Cerebellar cortex (tissue), 1 donor: ENCODE measurements around the gene TMEM135.

Experiments
- DNase-seq: peaks from one replicate; pipeline ENCODE4 v3.0.0-alpha.2; 2015; ENCODE audit warnings: low spot score

TMEM135 gene

DNA sequence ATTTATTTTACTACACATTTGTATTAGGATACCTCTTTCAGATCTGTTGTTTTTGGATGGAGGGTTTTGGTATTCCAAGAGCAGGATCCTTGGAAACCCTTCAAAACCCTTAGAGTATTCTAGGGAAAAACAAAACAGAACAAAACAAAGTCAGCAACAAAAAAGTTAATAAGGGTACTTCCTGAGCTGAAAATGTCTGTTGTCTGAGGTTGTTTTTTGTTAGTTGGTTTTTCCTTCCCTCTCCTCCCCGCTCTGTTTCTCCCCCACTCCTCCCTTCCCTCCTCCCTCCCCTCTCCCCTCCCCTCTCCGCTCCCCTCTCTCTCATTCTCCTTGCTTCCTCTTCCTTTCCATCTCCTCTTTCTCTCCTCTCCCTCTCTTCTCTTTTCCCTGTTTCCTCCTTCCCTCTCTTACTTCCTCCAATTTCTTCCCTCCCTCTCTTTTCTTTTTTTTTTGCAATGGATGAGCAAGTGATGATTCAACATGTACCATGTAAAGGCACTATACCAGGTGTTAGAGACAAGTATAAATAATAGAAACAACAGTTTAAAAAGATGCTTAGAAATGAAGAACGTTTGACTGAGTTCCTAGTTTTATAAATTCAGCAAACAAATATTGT is 160.6 kb downstream of the TMEM135 start:
- DNase-seq, result no peak

DNA sequence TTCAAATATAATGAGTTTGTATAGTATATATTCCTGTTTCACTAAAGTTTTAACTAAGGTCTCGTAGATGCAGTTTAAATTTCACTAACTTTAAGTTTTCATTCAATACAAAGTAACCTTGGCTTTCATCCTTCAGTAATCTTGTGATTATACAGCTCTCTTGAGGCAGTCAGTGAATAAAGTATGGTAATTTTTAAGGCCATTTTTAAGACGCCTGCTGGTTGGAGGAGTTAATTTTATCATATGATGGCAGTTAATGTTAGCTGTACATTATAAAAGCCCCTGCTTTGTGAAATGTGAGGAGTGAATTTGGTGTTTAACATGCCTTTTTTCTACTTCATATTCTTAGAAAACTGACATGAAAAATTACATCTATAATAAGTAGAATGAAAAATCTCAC is 163.6 kb downstream of the TMEM135 start:
- DNase-seq, result no peak

DNA sequence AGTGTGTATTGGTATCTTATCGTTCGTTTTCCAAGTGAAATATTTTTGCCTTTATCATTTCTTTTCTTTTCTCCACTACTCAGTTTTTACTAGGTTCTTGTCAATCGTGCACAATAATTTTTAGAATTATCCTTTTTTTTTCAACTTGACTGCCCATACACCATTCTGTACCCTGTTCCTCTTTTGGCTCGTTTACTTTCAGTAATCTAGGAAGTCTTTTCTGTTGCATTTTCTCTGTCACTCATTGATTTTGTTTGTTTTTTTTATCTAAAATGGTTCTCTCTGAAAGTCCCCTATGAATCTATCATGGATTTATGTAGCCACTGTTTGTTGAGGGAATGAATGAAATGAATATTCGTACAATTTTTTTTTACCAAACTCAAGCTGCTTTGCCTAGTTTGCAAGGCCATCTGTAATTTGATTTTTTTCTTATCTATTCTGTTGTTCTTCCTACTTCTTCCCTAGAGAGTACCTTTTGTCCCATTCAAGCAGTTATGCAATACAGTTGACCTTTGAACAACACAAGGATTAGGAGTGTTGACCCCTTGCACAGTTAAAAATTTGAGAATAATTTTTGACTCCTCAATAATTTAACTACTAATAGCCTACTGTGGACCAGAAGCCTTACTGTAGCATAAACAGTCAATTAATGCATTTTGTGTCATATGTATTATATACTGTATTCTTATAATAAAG is 166.3 kb downstream of the TMEM135 start:
- DNase-seq, result no peak

DNA sequence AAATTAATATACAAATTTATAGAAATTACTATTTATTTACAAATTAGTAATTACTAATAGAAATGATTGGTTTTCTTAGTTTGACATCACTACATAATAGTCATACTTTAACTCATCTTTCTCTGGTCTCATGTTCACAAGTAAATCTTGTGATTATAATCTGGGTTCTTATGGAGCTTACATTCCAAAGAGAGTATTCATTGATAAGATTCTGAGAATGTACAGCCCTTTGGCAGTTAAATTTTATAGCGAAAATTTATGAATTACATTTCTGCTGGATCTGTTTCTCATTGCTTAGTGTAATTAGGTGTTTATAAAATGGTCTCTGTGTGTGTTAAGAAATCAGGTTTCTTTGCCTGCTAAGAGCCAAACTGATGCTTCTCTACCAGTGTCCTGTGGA is 175.2 kb downstream of the TMEM135 start:
- no peak for DNase-seq

DNA sequence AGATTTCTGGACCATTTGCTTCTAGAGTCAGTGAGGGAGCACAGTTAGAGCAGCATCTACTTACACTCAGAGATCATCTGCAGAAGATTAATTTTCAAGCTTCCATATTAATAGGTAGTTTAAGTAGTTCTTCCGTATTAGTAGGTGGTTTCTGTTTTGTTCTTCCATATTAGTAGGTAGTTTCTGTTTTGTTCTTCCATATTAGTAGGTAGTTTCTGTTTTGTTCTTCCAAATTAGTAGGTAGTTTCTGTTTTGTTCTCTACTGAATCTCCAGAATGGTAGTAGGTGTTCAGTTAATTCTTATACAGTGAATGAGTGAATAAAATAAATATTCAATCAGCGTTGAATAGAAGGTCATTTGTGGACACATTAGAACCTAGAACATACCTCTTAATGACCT is 175.7 kb downstream of the TMEM135 start:
- no peak for DNase-seq

DNA sequence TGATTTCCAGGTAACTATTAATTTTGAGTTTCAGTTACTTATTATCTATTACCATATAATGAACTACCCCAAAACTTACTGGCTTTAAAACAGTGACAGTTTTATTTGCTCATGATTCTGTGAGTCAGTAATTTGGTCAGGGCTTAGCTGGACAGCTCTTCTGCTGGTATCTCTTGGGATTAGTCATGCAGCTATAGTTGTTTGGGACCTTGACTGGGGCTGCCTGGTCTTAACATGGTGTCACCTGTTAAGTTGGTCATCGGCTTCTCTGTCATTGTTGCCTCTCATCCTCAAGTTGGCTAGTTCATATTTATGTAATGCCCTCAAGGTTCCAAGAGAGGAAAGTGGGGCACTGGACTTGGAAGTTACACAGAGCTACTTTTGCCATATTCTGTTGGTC is 177.5 kb downstream of the TMEM135 start:
- no peak for DNase-seq

DNA sequence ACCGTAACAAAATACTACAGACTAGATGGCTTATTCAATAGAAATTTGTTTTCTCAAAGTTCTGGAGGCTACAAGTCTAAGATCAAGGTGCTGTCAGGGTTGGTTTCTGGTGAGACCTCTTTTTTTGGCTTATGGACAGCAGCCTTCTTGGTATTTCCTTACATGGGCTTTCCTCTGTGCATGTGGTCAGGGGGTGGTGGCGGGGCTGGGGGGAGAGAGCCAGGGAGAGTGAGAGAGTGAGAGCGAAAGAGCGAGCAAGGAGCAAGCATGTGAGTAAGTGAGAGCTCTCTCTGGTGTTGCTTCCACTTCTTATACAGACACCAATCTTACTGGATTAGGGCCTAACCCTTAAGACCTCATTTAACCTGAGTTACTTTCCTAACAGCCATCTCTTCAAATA is 181.5 kb downstream of the TMEM135 start:
- no peak for DNase-seq

DNA sequence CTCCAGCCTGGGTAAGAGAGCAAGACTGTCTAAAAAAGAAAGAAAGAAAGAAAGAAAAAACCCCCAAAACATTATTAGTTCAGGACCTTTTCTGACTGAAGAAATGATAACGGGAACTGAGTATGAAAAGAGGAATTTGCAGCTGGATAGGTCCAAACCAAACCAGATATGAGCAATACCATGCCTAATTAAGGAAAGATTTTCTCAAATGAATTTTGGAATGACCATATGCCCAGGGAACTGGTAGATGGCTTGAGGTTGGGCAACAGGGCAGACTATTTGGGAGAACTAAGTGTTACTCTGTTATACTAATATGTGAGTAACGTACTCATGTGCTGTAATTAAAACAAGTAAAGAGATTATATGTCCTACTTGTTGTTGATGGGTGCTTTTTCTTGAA is 186.1 kb downstream of the TMEM135 start:
- no peak for DNase-seq

DNA sequence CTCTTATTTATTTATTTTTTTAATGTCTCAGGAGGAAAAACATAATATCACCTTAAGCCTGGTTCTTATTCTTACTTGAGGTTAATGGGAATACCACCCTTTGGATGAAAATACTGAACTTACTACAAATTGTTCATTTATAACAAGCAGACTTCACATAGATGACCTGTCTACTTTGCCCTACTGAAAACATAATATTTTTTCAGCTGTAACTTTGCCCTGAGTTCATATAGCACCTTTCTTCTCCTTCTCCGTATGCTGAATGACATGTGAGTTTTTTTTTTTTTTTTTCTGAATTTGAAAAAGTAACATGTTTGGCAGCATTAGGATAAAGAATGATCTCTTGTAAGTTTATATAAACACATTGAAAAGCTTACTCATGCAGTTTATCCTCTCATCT is 186.8 kb downstream of the TMEM135 start:
- no peak for DNase-seq

DNA sequence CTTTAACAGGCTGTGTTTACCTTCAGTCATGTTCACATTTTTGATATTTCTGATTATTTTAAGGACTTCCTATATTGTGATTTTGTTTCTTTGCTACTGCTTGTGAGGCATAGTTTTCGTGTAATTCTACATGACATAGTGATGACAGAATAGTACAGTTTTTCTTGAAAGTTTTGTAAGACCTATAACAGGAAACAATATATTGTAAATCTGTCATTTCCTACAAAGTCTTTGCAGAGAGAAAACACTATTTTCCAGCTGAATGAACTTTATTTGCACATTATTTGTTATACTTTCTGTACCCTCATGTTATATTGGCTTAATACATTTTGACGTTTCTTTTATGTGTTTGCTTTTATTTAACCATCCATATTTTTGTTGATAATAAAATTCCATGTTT is 191.1 kb downstream of the TMEM135 start:
- DNase-seq, result no peak

DNA sequence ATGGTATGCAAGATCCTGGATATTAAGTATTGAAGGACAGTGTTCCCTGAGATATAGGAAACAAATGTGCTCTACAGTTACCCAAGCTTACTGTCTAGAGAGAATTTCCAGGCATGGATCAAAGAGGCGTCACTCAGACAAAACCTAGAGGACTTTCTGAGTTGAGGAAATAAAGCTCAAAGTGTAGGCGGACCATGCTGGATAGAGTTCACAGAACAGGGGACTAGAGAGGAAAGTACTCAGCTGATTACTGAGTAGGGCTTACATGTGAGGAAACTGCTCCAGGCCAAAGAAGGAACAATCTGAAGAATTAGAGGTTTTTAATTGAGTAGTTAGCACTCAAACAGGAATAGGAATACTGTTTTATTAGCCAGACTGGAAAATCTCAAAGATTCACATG is 193.3 kb downstream of the TMEM135 start:
- DNase-seq, result no peak

DNA sequence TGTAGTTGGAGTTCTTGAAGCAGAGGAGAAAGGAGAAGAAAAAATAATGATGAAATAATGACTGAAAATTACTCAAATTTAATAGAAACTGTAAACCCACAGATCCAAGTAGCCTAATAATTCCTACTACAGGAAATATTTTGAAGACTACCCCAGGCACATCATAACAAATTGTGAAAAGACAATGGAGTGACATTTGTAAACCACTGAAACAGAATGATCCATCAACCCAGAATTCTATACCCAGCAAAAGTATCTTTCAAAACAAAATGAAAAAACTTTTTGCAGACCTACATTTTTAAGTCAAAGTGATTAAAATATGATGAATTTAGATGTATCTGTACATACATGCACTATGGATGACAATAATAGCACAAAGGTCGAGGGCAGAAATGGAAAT is 194.6 kb downstream of the TMEM135 start:
- DNase-seq, result no peak

DNA sequence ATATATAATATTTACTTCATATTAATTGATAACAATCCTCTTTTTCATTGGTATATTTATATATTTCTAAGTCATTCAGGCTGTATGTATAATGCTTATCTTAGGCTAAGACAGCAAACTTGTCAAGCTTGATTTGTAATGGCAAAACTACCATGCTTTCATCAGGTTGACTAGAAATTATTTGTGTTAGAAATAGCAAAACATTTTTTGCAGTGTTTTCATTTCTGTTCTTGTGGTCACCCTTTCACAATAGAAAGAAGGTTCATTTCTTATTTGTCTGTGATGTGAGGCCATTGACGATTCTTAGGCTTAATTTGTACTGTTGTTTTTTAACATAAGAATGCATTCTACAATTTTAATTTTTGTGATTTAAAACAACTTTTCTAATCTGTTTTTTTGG is 197.6 kb downstream of the TMEM135 start:
- no peak for DNase-seq

DNA sequence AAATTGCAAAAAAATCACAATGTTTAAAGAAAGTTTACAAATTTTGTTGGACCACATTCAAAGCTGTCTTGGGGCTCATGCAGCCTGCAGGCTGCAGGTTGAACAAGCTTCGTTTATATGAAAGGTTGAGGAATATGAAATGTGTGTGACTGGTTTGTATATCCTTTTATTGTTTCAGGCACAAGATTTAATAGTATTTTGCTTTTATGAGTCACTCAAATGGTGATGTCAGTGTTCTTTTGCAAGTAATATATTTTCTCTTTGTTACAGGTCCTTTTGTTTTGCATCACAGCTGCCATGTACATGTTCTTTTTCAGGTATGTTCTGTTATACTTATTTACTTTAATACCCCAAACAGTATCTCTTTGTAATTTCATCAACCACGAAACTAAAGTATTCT is 198.6 kb downstream of the TMEM135 start:
- DNase-seq, result no peak

DNA sequence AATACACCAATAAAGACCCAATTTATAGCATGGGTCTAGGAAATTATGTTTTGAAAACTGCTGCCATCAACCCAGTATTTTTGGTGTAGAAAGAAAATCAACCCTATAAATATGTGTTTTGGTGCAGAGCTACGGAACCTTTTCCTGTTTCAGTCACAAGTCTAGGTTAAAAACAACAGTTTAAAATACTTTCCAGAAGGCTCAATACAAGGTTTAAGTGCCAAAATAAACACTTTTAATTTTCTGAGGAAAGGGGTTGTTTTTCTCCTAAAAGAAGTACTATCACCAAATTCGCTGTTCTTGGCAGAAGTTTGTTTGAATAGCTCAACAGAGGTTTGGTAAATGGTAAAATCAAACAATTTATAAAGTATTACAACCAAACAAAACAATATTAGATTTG is 201.3 kb downstream of the TMEM135 start:
- no peak for DNase-seq

DNA sequence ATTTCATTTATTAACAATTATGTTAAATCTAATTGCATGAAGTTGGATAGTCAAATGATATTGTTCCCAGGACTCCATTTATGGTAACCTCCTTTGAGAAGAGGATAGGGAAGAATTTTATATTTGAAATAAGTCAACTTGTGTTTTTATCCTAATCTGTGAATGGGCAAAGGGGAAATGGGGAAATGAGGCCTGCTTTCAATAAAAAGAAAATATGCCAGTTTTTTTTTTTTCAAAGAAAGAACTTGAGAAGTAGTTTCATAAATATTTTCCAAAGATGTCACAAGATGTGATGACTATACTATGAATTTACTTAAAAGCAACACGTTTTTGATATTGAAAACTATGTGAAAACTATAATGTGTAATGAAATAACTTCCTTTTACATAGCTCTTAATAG is 201.8 kb downstream of the TMEM135 start:
- no peak for DNase-seq

DNA sequence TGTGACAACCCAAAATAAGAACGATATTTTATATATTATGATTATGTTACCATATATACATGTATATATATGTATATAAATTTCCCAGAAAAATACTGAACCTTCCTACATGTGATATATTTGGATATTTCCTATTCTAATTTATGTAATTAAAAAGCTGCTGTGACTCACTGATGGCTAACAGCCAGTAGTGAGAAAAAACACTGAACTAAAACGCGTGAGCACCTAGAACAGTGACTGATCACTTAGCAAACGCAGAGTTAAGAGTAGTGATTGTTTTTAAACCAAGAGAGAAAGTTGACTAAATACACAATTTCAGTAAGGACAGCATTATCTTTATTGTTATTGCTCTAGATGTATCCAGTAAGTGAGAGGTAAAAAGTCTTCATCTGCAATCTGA is 213.8 kb downstream of the TMEM135 start:
- no peak for DNase-seq

DNA sequence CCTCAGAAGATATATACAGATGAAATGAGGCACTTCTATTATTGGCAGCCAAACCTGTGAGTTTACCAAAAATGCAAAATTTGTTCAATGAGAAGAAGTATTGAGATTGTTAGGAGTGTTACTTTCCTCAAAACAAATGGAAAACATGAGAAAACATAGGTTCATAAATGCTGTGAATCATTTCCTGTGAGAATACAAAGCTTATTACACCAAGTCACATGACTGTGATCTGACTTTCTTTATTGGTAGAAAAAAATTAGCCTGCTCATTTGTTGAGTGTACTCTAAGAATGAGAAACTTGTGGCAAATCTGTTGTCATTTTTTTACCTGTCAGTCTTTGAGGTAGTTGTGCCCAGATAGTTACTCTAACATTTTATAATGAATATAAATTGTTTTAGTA is 215.1 kb downstream of the TMEM135 start:
- DNase-seq, result no peak

DNA sequence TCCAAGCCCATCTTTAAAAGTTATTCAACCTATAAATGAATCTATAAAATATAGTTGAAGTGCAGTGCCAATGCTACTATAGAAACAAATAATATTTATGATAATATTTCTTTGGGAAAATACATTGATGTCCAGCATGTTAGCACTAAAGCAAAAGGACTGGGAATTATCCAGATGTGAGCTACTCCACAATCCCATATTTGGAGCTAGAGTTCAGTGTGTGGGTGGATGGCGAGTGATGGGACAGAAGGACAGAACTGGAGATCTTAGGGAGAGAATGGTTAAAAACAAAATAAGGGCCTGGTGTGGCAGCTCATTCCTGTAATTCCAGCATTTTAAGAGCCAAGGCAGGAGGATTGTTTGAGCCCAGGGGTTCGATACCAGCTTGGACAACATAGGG is 216.8 kb downstream of the TMEM135 start:
- DNase-seq, result no peak

DNA sequence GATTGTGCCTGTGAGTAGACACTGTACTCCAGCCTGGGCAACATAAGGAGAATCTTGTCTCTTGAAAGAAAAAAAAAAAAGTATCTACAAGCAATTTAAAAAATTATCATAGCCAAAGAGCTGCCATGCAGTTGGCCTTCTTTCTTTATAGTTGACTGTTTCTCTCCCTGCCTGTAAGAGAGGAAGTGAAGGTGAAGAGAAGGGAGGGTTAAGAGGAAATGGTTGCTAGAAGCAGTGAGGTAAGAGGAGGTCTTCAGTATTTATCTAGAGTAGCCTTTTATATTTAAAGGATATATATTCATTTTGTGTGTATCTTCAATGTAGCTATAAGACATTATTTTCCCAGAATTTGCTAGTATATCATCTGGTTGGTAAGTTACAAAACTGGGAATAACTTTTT is 217.9 kb downstream of the TMEM135 start:
- no peak for DNase-seq

DNA sequence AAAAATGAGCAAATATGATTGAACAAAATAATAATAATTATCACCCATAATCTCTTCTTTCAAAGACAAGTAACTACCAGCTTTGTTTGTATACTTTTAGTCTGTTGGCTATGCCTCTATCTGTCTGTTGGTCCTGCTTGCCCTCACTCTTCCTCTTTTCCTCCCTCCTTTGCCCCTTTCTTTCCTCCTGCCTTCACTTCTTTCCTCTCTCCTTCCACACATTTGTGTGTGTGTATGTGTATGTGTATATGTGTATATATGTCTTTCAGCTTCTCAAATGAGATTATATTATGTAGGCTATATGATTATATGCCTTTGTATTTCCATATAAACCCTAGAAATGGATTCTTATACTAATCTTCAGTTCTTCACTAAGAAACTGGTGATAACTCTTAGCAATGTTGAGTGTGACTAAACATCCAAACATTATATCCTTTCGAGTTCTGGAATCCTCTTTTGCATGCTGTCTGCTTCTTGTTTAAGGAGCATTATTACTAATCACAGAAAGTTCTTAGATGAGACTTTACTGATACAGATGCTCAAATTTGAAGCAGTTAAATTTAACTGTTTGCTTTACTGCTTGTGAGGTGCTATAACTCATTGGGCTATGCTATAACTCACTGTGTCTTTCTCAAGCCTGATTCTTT is 219.1 kb downstream of the TMEM135 start:
- no peak for DNase-seq

DNA sequence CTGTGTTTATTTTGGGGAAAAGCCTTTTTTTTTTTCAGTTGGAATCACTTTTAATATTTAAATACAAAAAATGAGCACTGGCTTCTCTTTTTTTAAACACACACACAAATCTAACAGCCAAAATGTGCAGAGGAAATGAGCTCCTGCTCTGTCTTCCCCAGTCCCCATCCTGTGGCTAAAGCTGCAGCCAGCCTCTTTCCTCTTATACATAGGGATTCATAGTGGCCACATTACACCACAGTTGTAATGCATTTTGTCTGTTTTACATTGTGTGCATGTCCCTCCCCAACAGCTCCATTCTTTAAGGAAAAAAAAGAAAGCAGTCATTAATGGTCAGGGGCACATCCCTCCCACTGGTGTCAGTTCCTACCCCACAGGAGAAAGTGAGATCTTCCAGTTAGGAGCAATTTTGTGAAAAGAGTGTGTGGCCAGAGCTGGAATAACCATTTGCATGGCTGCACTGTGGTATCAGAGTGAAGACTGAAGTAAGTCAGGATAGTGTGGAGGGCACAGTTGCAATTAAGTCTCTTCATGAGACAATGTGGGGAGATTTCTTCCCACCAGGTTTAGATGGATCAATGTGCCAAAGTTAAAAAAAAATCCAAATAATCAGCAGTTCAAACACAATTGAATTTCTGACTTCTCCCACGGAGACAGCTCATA is 220.6 kb downstream of the TMEM135 start:
- DNase-seq, result no peak

DNA sequence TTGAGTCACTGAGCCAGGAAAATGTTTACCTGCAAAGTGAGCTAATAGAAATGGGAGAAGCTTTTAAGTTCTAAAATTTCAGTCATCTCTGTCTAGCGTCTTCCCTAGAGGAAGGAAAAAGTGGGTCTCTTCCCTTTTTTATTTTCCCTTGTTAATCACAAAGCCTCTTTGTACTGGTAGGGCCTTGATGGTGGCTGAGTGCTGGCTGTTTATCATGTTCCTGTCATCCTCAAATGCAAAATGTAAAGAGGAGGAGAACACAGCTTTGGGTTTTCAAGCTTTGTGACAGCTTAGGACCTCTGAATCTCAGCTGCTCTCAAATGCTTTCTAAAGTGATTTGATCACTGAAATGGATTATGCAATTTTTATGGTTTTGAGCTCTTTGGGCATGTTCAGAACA is 222.0 kb downstream of the TMEM135 start:
- DNase-seq, result no peak
